IPS-11a (cell line): Measurements from ENCODE around the gene MTHFD2.

Experiments used
- H3K4me3 ChIP-seq: one replicate; pipeline ENCODE4 v1.5.1; 2013; ENCODE audit warnings: low read depth, low read length, control low read depth

Gene MTHFD2

DNA sequence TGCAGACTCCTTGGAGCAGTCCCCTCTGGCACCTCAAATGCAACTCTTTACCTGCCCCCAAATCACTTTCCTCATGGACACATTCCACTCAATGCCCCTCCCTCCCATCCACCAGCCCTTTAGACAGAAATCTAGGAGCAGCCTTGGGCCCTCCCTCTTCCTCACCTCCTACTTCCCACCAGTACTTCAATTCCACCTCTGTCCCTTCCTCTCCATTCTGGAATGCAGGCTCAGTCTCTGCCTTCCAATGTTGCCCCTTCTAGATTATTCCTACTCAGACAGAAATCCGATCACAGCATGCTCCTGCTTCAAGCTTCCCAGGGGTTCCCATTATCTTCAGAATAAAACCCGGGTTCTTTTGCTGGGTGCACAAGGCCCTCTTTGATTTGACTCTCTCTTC lies 62.1 kb downstream of the MTHFD2 start:
- no peak overlapping the region for H3K4me3 ChIP-seq

DNA sequence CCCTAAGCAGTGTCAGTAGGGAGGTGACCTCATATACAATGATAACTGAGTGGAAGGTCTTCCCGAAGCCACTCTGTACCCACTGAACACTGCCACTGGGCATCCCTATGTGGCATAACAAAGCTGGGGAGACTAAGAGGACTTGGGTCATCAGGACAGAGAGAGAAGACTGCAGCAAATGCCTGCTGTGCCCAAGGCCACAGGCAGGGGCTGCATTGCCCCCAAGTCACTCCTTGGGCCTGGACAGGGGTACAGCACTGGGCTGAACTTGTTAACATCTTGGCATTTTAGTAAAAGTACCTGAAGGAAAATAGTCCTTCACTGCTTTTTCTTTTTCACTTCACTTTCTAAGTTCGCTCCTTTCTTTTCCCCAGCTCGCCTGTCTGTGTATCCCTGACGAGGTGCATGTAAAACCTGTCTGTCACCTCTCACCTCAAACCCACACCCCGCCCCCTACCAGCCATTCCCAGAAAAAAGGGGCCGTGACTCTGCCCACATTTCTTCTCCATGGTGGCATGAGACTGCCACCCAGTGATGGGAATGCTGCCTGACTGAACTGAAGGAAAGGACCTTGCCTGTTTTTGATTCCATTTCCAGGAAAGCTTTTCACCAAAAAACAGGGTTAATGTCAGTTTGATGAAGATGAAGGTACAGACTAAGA lies 62.9 kb downstream of the MTHFD2 start:
- no peak overlapping the region for H3K4me3 ChIP-seq

DNA sequence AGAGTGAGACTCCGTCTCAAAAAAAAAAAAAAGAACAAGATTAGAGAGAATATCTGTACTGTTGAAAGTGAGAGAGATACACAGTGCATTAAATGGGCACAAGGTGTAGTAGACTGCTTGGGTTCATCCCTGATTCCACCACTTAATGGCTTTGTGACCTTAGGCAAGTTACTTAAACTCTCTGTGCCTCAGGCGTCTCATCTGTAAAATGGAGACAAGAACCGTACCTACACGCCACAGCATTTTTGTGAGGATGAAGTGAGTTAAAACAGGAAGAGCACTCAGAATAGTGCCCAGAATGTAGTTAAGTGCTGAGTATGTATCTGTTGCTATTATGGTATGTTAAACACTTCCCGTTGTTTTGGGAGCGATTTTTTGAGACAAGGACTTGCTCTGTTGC lies 64.3 kb downstream of the MTHFD2 start:
- no peak overlapping the region for H3K4me3 ChIP-seq

DNA sequence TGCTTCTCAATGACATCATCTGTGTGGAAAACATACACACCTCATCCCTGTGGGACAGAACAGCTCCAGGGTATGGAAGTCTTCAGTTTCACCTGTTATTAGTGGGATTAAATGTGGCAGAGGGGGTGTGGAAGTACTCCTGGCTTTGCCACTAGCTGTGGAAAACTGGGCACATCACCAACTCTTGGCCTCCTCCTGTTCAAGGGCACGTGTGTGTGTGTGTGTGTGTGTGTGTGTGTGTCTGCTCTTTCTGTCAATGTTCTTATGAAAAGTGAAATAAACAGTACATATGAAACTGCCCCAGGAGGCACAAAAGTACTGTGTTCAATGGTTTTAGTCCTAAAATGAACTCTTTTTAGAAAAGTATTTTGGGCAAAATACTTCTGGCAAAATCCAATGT lies 65.9 kb downstream of the MTHFD2 start:
- no peak overlapping the region for H3K4me3 ChIP-seq

DNA sequence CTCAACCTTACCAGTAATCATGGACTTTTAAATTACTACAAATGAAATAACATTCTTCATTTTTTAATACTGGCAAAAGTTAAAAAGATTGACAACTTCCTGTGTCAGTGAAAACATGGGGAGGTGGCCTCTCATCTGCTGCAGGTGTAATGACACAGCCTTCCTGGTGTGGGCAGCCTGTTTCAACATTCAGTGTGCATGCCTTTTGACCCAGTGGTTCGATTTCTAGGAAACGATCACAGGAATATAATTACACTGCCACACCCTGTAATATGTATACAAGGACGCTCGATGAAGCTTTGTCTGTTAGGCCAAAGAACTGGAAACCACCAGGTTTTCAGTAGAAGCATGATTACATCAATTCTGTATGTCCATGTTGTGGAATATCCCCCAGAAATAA lies 68.7 kb downstream of the MTHFD2 start:
- H3K4me3 ChIP-seq = no peak overlapping the region
